ENCODE measurements around the gene GRM2.

- TF ChIP-seq, protein P1, sequence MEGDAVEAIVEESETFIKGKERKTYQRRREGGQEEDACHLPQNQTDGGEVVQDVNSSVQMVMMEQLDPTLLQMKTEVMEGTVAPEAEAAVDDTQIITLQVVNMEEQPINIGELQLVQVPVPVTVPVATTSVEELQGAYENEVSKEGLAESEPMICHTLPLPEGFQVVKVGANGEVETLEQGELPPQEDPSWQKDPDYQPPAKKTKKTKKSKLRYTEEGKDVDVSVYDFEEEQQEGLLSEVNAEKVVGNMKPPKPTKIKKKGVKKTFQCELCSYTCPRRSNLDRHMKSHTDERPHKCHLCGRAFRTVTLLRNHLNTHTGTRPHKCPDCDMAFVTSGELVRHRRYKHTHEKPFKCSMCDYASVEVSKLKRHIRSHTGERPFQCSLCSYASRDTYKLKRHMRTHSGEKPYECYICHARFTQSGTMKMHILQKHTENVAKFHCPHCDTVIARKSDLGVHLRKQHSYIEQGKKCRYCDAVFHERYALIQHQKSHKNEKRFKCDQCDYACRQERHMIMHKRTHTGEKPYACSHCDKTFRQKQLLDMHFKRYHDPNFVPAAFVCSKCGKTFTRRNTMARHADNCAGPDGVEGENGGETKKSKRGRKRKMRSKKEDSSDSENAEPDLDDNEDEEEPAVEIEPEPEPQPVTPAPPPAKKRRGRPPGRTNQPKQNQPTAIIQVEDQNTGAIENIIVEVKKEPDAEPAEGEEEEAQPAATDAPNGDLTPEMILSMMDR (conservative IDR thresholded peaks at IDR 0.05; ENCODE audit: low read depth, low read length) = no peak
- no peak for TF ChIP-seq EZH2 (IDR thresholded peaks at IDR 0.05; ENCODE audit: borderline replicate concordance, low read depth, low read length, poor library complexity, severe bottlenecking)
Observed at GRCh38 chr3:51735950-51736349, 29.1 kb downstream of the GRM2 start.

Measured in A673 (cell line).